SIG-M5 treated with dmso at 0.1 percent for 504 hours (cell line): ENCODE measurements around the gene HAGHL.

Experiments
- DNase-seq: peaks from one replicate; lab custom pipeline; 2025; ENCODE audit not compliant: unreplicated experiment; lab: John Stamatoyannopoulos, UW

Gene HAGHL

GRCh38 chr16:719815-720446 lies 7.0 kb upstream of the HAGHL start:
- DNase-seq, result peak; percentile 30

GRCh38 chr16:720447-720989 lies 6.4 kb upstream of the HAGHL start:
- peak; percentile 68 for DNase-seq

GRCh38 chr16:720990-721764 lies 5.7 kb upstream of the HAGHL start, which contains the start of gene ANTKMT:
Gene ANTKMT, plus strand, starts transcription at chr16:721146. Its CDS starts 129 bp downstream, at chr16:721275.
- DNase-seq, result peak; percentile 71

- DNase-seq, result no peak
Measured at GRCh38 chr16:721765-722540, 5.0 kb upstream of the HAGHL start.

GRCh38 chr16:722835-723633 lies 3.9 kb upstream of the HAGHL start:
- no peak for DNase-seq

GRCh38 chr16:723695-724094 lies 3.2 kb upstream of the HAGHL start:
- no peak for DNase-seq

- no peak for DNase-seq
Measured at GRCh38 chr16:724188-725040, 2.5 kb upstream of the HAGHL start.

- no peak for DNase-seq
Measured at GRCh38 chr16:725041-725376, 1.9 kb upstream of the HAGHL start.

GRCh38 chr16:725463-726187 lies 1.3 kb upstream of the HAGHL start:
- no peak for DNase-seq

- DNase-seq, result no peak
Measured at GRCh38 chr16:726188-726437, 793 bp upstream of the HAGHL start.

GRCh38 chr16:727291-727977 lies 528 bp downstream of the HAGHL start:
- DNase-seq, result peak; percentile 38

- peak; percentile 81 for DNase-seq
Measured at GRCh38 chr16:728131-728889, 1.4 kb downstream of the HAGHL start.

GRCh38 chr16:728890-729744 lies 2.2 kb downstream of the HAGHL start:
- no peak for DNase-seq

GRCh38 chr16:729768-730665 lies 3.1 kb downstream of the HAGHL start:
- no peak for DNase-seq

GRCh38 chr16:730666-731509 lies 4.0 kb downstream of the HAGHL start:
- DNase-seq, result no peak
